GM12875 (cell line): ENCODE data around the gene EFEMP2.
A peak's percentile ranks its signal among the peaks of the same experiment; 100 is the strongest.

ENCODE experiments used
- H3K4me3 ChIP-seq: one replicate; pipeline ENCODE4 v1.5.1; 2011; ENCODE audit warnings: low read depth, low read length, control low read depth
- TF ChIP-seq, protein P1 (sequence below): IDR thresholded peaks from 2 replicates; pipeline ENCODE4 v1.5.1; 2011; ENCODE audit warnings: low read depth, mild to moderate bottlenecking, control low read depth, inconsistent platforms, low read length, moderate library complexity, borderline replicate concordance; ENCODE audit not compliant: insufficient read depth

Gene EFEMP2

DNA sequence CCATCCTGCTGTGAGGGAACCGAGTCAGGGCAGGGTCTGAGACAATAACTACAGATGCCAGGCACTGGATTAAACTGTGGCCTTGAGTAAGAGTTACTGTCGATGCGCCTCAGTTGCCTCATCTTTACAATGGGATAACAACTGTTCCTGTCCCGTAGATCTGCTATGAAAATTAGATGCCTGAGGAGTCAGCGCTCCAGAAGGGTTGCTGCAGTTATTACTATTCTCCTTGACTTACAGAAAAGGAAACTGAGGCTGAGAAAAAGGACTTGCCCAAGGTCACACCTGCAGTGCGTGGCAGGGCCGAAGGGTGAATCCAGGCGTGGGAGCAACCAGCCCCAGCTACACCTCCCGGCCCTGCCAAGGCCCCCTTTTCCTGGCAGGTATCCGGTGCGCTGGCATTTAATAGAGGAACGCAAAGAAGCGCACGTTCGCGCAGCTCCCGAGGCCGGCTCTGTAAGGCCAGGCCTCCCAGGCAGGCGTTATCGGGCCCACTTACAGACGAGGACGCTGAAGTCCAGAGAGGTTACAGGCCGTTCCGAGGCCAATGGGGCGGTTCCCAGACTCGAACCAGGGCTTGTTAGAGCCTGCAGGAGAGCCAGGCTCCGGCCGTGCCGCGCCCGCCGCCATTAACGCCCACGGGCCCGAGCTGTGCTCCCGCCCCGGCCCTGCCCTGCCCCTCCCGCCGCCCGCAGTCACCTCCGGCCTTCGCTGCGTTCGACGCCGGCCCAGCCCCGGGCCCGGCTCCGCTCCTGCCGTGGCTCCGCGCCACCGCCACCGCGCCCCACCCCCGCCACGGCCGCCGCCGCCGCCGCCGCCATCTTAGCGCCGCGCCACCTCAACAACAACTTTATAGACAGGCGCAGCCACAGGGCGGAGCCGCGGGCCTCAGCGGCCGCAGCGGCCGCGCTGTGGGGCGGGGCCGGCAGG is 45.9 kb upstream of the EFEMP2 start, which contains the start of gene C11orf68:
Gene C11orf68, minus strand, starts transcription at position 852 of the 930 bp plus-strand sequence. Its CDS starts 31 bp downstream, at position 821.
- TF ChIP-seq, protein P1, sequence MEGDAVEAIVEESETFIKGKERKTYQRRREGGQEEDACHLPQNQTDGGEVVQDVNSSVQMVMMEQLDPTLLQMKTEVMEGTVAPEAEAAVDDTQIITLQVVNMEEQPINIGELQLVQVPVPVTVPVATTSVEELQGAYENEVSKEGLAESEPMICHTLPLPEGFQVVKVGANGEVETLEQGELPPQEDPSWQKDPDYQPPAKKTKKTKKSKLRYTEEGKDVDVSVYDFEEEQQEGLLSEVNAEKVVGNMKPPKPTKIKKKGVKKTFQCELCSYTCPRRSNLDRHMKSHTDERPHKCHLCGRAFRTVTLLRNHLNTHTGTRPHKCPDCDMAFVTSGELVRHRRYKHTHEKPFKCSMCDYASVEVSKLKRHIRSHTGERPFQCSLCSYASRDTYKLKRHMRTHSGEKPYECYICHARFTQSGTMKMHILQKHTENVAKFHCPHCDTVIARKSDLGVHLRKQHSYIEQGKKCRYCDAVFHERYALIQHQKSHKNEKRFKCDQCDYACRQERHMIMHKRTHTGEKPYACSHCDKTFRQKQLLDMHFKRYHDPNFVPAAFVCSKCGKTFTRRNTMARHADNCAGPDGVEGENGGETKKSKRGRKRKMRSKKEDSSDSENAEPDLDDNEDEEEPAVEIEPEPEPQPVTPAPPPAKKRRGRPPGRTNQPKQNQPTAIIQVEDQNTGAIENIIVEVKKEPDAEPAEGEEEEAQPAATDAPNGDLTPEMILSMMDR = no peak
- H3K4me3 ChIP-seq = peak within 1 kb of the TSS; percentile 90

DNA sequence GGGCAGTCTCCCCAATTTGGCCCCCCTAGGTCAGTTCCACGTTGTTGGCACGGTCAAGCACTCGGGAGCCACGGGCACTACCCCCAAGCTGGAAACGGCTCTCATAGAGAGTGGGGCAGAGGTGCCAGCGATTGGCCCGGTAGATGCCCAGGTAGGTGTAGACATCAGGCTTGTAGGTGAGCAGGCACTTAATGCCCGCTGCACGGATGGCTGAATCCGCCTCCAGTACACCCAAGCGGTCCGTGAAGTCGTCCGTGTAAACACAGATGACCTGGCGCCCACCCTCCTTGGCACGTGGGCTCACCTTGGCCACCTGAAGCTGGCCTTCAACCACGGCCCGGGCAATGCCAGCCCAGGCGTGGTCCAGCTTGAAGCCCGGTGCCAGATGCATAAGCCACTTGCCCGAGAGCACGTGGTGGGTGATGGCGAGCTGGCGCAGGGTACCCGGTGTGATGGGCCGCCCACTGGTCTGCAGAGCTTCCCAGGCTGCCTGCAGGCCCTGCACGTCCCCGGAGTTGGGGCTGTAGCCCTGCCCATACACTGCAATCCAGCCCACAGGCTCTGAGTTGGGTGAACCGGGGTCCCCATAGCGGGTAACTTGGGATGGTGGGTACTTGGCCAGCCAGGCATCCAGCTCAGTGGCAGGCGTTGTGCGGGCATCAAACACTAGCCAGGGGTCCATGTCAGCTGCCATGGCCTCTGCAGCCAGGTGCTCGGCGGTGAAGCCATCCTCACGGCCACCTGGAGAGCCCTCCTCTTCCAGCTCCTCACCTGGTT is 45.0 kb upstream of the EFEMP2 start:
- H3K4me3 ChIP-seq = peak overlapping the region; percentile 83
- TF ChIP-seq, protein P1 = no peak

DNA sequence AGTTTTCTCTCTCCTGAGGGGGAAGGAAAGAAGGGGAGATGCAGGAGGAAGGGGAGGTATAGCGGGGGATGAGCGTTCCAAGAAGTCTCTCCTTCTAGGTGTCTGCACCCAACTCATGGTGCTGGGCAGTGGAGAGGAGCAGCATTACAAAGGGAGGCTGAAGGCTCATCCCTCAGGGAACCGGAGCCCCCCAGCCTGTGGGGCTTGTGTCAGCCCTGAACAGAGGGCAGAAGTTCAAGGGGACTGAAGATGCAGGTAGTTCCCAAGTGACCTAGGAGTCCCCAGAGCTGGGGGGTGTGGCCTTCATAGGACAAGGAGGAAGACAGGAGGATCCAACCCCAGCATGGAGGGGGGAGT is 44.5 kb upstream of the EFEMP2 start:
- TF ChIP-seq, protein P1 = no peak
- H3K4me3 ChIP-seq = no peak overlapping the region

DNA sequence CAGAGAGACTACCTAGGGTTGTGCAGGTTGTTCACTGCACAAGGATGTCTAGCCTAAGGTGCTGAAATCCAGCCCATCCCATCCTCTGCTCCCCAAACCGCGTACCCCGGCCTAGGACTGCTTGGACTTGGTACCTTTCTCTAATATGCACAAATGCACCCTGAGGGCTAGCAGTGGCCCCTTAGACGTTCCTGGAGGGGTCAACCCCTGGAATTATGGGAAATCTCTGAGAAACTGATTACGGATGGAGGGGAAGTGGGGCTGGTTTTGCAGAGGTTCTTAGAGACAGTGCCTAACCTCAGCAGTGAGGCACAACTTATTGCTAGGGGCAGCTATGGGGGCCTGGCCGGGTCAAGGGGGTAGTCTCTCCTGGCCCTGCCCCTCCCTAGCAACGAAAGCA is 43.8 kb upstream of the EFEMP2 start:
- H3K4me3 ChIP-seq = no peak overlapping the region
- TF ChIP-seq, protein P1 = no peak

DNA sequence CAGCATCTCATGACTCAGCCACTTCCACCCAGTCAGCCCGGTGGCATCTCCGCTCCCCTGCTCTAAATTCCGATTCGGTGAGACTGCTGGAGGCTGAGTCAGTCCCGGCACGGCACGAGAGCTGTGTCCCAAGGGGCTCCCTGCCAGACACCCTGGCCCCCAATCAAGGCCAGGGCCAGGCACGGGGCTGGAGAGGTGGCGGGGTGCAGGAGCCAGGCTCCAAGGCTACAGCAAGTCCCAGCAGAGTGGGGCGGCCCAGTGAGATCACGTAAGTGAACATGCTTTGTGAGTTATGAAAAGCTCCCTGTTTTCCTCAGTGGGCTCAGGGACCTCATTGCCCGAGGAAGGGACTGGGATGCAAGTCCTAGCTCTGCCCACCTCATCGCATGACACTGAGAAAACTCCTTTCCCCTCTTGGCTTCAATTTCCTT is 43.2 kb upstream of the EFEMP2 start:
- H3K4me3 ChIP-seq = no peak overlapping the region
- TF ChIP-seq, protein P1 = no peak

DNA sequence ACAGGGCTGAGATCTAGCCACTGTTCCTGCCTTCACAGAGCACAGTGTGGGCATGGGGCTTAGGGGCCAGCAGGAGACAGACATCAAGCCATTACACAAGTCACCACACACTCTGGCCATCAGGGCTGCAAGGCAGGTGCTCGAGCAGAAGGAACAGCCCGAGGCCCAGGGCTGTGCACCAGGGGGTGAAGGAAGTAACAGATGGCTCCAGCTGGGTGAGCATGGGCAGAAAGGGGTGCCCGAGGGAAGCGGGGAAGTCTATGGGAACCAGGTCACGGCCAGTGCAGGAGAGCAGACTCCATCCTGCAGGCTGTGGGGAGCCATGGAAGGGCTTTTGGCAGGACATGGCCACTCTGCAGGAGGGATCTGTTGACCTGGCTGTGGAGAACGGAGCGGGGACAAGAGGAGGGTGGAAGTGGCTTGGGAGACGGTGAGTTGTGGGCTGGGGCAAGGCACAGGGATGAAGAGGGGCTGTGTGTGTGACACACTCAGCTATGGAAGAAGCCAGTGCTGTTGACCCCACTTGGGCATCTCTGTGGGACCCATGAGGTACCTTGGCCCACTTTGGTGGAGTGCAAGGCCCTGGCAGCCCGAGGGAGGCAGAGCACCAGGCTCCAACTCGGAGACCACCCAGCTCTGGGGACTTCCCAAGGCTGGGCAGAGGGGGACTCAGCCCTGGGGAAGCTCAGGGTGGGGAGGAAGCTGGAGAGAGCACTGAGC is 42.7 kb upstream of the EFEMP2 start:
- H3K4me3 ChIP-seq = no peak overlapping the region
- TF ChIP-seq, protein P1 = no peak
